HL-60 (cell line): Measurements from ENCODE around the gene STK33.

Source experiments
- DNase-seq, 2 experiments: peaks; one replicate each; pipeline ENCODE4 v3.0.0-alpha.2; 2010 to 2020; ENCODE audit warnings: low read depth in 1 of 2, low spot score in 1 of 2
- H3K27ac ChIP-seq: fragments of 250-450 bp; sonication (Bioruptor Pico); replicated peaks from 2 replicates; pipeline ENCODE4 v1.5.1; 2020; ENCODE audit warnings: mild to moderate bottlenecking, moderate library complexity
- H3K27me3 ChIP-seq: fragments of 250-450 bp; sonication (Bioruptor Pico); 2 replicates; pipeline ENCODE4 v1.5.1; 2021; ENCODE audit warnings: mild to moderate bottlenecking, moderate library complexity; ENCODE audit not compliant: insufficient read depth, poor library complexity, severe bottlenecking
- H3K4me3 ChIP-seq: replicated peaks from 2 replicates; pipeline ENCODE4 v1.5.1; 2011; ENCODE audit warnings: mild to moderate bottlenecking, control low read depth, low read length; ENCODE audit not compliant: insufficient read depth
- GABPA ChIP-seq: IDR thresholded peaks from 2 replicates; pipeline ENCODE4 v1.6.1; 2012; ENCODE audit warnings: low read depth
- POLR2AphosphoS5 ChIP-seq: IDR thresholded peaks from 2 replicates; pipeline ENCODE4 v1.6.1; 2012; ENCODE audit warnings: low read depth
- SPI1 ChIP-seq: IDR thresholded peaks from 2 replicates; pipeline ENCODE4 v1.6.1; 2012; ENCODE audit warnings: low read depth, mild to moderate bottlenecking, borderline replicate concordance
- TF ChIP-seq, protein P1 (sequence below): IDR thresholded peaks from 2 replicates; pipeline ENCODE4 v1.6.1; 2012; ENCODE audit warnings: low read depth; ENCODE audit not compliant: insufficient replicate concordance
- TF ChIP-seq, protein P2 (sequence below): IDR thresholded peaks from one replicate; pipeline ENCODE4 v1.5.1; 2011; ENCODE audit warnings: low read length, control low read depth, inconsistent platforms; ENCODE audit not compliant: insufficient read depth

STK33 gene

DNA sequence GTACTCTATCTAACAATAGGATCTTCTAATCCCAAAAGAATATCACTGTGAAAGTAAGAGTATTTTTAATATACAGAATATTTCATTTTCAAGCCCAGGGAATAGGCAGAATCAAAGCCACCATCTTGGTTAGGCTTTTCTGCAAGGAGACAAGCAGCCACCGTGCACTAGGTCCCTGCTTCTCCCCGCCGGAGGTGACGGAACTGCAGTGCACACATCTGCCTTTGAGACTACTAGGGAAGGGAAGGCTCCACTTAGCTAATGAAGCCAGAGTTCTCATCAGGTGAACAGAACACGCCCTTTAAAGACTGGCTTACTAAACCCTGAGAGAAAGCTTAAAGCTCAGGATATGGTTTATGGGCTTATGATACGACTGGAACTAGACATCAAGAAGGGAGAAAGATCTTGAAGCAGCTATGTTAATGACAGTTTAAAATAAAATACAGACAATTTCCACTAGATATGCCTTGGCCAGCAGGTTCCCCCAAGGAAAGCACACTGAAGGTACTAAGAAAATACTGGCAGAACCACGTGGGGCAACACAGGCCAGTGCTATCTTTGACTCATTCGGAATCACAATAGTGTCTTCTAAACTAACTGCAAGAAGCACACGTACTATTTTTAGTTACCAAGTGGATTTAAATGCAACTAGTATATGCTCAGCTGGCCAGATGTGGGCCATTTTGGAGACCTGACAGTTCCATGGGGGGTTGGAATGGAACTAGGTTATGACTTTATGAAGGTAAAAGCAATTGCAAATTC is 203.0 kb downstream of the STK33 start:
- Histone ChIP-seq H3K27ac (no peak overlapping the region), H3K27me3 (no peaks in the 10 kb centered on the region), H3K4me3 (no peak overlapping the region)
- TF ChIP-seq, protein P1, sequence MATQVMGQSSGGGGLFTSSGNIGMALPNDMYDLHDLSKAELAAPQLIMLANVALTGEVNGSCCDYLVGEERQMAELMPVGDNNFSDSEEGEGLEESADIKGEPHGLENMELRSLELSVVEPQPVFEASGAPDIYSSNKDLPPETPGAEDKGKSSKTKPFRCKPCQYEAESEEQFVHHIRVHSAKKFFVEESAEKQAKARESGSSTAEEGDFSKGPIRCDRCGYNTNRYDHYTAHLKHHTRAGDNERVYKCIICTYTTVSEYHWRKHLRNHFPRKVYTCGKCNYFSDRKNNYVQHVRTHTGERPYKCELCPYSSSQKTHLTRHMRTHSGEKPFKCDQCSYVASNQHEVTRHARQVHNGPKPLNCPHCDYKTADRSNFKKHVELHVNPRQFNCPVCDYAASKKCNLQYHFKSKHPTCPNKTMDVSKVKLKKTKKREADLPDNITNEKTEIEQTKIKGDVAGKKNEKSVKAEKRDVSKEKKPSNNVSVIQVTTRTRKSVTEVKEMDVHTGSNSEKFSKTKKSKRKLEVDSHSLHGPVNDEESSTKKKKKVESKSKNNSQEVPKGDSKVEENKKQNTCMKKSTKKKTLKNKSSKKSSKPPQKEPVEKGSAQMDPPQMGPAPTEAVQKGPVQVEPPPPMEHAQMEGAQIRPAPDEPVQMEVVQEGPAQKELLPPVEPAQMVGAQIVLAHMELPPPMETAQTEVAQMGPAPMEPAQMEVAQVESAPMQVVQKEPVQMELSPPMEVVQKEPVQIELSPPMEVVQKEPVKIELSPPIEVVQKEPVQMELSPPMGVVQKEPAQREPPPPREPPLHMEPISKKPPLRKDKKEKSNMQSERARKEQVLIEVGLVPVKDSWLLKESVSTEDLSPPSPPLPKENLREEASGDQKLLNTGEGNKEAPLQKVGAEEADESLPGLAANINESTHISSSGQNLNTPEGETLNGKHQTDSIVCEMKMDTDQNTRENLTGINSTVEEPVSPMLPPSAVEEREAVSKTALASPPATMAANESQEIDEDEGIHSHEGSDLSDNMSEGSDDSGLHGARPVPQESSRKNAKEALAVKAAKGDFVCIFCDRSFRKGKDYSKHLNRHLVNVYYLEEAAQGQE, result no peak
- TF ChIP-seq POLR2AphosphoS5 (no peak), SPI1 (no peak), GABPA (no peak)
- TF ChIP-seq, protein P2, sequence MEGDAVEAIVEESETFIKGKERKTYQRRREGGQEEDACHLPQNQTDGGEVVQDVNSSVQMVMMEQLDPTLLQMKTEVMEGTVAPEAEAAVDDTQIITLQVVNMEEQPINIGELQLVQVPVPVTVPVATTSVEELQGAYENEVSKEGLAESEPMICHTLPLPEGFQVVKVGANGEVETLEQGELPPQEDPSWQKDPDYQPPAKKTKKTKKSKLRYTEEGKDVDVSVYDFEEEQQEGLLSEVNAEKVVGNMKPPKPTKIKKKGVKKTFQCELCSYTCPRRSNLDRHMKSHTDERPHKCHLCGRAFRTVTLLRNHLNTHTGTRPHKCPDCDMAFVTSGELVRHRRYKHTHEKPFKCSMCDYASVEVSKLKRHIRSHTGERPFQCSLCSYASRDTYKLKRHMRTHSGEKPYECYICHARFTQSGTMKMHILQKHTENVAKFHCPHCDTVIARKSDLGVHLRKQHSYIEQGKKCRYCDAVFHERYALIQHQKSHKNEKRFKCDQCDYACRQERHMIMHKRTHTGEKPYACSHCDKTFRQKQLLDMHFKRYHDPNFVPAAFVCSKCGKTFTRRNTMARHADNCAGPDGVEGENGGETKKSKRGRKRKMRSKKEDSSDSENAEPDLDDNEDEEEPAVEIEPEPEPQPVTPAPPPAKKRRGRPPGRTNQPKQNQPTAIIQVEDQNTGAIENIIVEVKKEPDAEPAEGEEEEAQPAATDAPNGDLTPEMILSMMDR, result no peak
- DNase-seq, result no peak

DNA sequence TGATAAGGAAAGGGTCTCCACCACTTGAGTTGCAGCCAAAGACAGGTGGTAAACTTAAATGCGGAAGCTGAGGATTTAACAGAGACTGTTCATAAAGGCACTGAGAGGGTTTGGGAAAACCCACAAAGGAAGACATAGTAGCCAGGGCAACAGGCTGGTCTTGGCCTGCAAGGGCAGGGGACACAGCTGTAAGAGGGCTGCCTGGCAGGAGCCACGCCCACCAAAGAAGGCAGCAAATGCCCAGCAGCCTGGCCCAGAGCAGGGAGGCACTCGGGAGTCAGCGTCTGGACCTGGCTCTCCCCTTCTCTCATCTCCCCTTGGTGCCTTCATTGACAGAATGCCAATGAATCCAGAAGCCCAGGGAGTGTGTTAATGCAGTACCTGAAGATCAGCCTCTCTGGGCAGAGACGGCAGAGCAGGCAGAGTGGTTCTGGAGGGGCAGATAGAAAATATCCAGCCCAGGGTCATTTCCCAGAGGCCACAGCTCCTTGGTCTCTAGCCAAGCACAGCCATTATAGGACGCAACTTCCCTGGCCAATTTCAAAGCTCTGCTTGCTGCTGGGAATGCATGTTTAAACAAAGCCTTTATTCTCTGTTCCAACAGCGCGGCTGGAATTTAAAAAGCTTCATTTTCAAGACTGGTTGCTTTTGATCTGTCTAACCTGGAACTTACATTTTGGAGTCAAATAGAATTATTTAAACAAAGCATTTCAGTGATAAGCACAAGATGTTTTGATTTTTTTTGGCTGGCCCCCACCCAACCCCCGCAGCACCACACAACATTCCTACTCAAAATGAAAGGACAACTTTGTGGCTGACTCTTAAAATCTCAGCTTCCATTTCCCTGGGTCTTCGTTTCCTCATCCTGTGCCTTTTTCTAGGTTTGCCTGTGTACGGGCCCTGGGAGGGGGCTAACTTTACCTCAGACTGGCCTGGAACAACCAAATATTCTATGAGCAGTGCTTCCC is 204.7 kb downstream of the STK33 start:
- no peak for TF ChIP-seq GABPA
- TF ChIP-seq, protein P2, result no peak
- TF ChIP-seq SPI1, result no peak
- TF ChIP-seq, protein P1, result no peak
- TF ChIP-seq POLR2AphosphoS5, result no peak
- Histone ChIP-seq H3K4me3 (no peak overlapping the region), H3K27ac (no peak overlapping the region), H3K27me3 (no peaks in the 10 kb centered on the region)
- no peak for DNase-seq

DNA sequence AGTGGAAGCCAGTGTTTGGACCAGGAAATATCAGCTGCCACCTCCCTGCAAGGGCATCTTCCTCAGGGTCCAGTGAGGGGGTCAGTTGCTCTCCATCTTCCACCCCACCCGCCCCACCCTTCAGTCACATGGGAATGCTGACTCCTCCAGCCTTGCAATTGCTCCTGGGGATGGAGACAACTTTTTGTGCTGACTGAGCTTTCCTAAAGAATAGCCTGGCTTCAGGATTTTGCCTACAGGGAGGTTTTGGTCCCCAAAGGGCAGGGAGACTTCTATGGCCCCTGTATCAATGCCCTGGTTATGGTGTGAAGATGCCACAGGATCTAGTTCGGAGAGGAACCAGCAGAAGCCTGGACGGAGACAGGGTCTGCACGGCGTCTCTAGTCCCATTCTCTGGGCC is 206.3 kb downstream of the STK33 start:
- Histone ChIP-seq H3K27ac (no peak overlapping the region), H3K4me3 (no peak overlapping the region), H3K27me3 (no peaks in the 10 kb centered on the region)
- no peak for DNase-seq
- TF ChIP-seq, protein P2, result no peak
- TF ChIP-seq POLR2AphosphoS5 (no peak), SPI1 (no peak), GABPA (no peak)
- TF ChIP-seq, protein P1, result no peak
